SK-N-SH (cell line): Measurements from ENCODE around the gene PIGK. TPM values are rescaled to one million over a fixed set of nuclear protein-coding genes. Genes with fewer than 3 reads are reported as not detected.

Experiments
- CTCF ChIA-PET: fragments of 300-600, 350-600 bp; formaldehyde crosslinking; extraction: SDS; loops from one replicate; lab custom pipeline; 2021; lab: Yijun Ruan, JAX
- POLR2A ChIA-PET: fragments of 350-600 bp; sonication (Branson Sonifier 250); formaldehyde crosslinking; extraction: SDS; loops from one replicate; lab custom pipeline; 2020; ENCODE audit warnings: antibody characterized with exemption, inconsistent platforms; lab: Yijun Ruan, JAX
- DNase-seq: peaks from one replicate; pipeline ENCODE4 v3.0.0; 2012
- H2AFZ ChIP-seq: fragments of 200-600 bp; sonication (generic); 2 replicates; pipeline ENCODE4 v1.8.1; 2016; ENCODE audit warnings: antibody characterized with exemption, mild to moderate bottlenecking, low read depth
- H3F3A ChIP-seq: fragments of 200-600 bp; sonication (generic); replicated peaks from 2 replicates; pipeline ENCODE3; 2016; ENCODE audit warnings: antibody characterized with exemption, mild to moderate bottlenecking; ENCODE audit not compliant: insufficient read depth
- H3K27ac ChIP-seq, 2 experiments: fragments of 200-500 bp in 1 of 2; fragments of 200-600 bp in 1 of 2; sonication (Bioruptor generic) in 1 of 2; sonication (generic), shearing (Covaris generic) in 1 of 2; 2 replicates each; pipeline versions ENCODE4 v1.5.1 to v1.6.1; 2014 to 2016; ENCODE audit warnings: low read depth in 2 of 2, inconsistent platforms in 1 of 2, low read length in 1 of 2, mild to moderate bottlenecking in 1 of 2, mixed read lengths in 1 of 2
- H3K27me3 ChIP-seq: fragments of 200-600 bp; sonication (generic), shearing (Covaris generic); 2 replicates; pipeline ENCODE4 v1.6.1; 2016; ENCODE audit warnings: mixed run types; ENCODE audit not compliant: insufficient read depth
- H3K36me3 ChIP-seq, 2 experiments: fragments of 200-500 bp in 1 of 2; fragments of 200-600 bp in 1 of 2; sonication (Bioruptor generic) in 1 of 2; sonication (generic) in 1 of 2; replicated peaks in 1 of 2; 2 replicates each; pipeline versions ENCODE3 to v1.5.1; 2014 to 2016; ENCODE audit warnings: low read length in 1 of 2, mild to moderate bottlenecking in 1 of 2; ENCODE audit not compliant: insufficient read depth in 2 of 2, control insufficient read depth in 1 of 2
- H3K4me1 ChIP-seq, 2 experiments: fragments of 200-500 bp in 1 of 2; fragments of 200-600 bp in 1 of 2; sonication (Bioruptor generic) in 1 of 2; sonication (generic), shearing (Covaris generic) in 1 of 2; 2 replicates each; pipeline versions ENCODE4 v1.5.1 to v1.6.1; 2014 to 2016; ENCODE audit warnings: low read depth in 1 of 2, low read length in 1 of 2, mixed run types in 1 of 2; ENCODE audit not compliant: insufficient read depth in 2 of 2, control insufficient read depth in 1 of 2
- H3K4me2 ChIP-seq: fragments of 200-600 bp; sonication (generic), shearing (Covaris generic); 2 replicates; pipeline ENCODE4 v1.6.1; 2017; ENCODE audit warnings: mixed run types
- H3K4me3 ChIP-seq, 2 experiments: fragments of 200-500 bp in 1 of 2; fragments of 200-600 bp in 1 of 2; sonication (Bioruptor generic) in 1 of 2; sonication (generic), shearing (Covaris generic) in 1 of 2; 2 replicates each; pipeline versions ENCODE4 v1.5.1 to v1.8.1; 2014 to 2016; ENCODE audit warnings: low read depth in 2 of 2, inconsistent platforms in 1 of 2, low read length in 1 of 2, mild to moderate bottlenecking in 1 of 2, mixed read lengths in 1 of 2, moderate library complexity in 1 of 2
- H3K79me2 ChIP-seq: fragments of 200-600 bp; sonication (generic); 2 replicates; pipeline ENCODE4 v1.8.1; 2017; ENCODE audit warnings: mild to moderate bottlenecking; ENCODE audit not compliant: insufficient read depth
- H3K9ac ChIP-seq: fragments of 200-600 bp; sonication (generic); 2 replicates; pipeline ENCODE4 v1.6.1; 2017; ENCODE audit warnings: mixed run types
- H3K9me2 ChIP-seq: fragments of 200-600 bp; sonication (generic); 2 replicates; pipeline ENCODE4 v1.6.1; 2017; ENCODE audit warnings: mixed run types
- H3K9me3 ChIP-seq: fragments of 200-600 bp; sonication (generic); 2 replicates; pipeline ENCODE4 v1.6.1; 2017; ENCODE audit warnings: mixed run types, mild to moderate bottlenecking, moderate library complexity
- H4K20me1 ChIP-seq: fragments of 200-600 bp; sonication (generic); 2 replicates; pipeline ENCODE4 v1.6.1; 2017; ENCODE audit warnings: mild to moderate bottlenecking, mixed run types; ENCODE audit not compliant: insufficient read depth
- ELF1 ChIP-seq: IDR thresholded peaks from 2 replicates; pipeline ENCODE4 v1.4.0; 2012
- FOSL2 ChIP-seq: IDR thresholded peaks from 2 replicates; pipeline ENCODE4 v1.4.0; 2012; ENCODE audit warnings: low read depth, mild to moderate bottlenecking, moderate library complexity, borderline replicate concordance
- FOXJ3 ChIP-seq: sonication (generic); formaldehyde crosslinking; IDR thresholded peaks from 2 replicates; pipeline ENCODE4 v1.5.1; 2020; ENCODE audit warnings: mild to moderate bottlenecking, missing genetic modification reagents
- GABPA ChIP-seq: IDR thresholded peaks from 2 replicates; pipeline ENCODE4 v1.4.0; 2012; ENCODE audit warnings: low read depth, mild to moderate bottlenecking
- NFIC ChIP-seq: IDR thresholded peaks from 2 replicates; pipeline ENCODE4 v1.4.0; 2012; ENCODE audit warnings: borderline replicate concordance
- NRF1 ChIP-seq: IDR thresholded peaks from 2 replicates; pipeline ENCODE4 v1.6.1; 2012; ENCODE audit warnings: low read depth, mild to moderate bottlenecking, low read length
- RCOR1 ChIP-seq: fragments of 150-350 bp; IDR thresholded peaks from 2 replicates; pipeline ENCODE4 v1.6.1; 2017; ENCODE audit warnings: antibody characterized with exemption, low read length
- RFX5 ChIP-seq: IDR thresholded peaks from 2 replicates; pipeline ENCODE4 v1.6.1; 2012; ENCODE audit warnings: mild to moderate bottlenecking, improper control_type of control experiment, low read length
- RXRA ChIP-seq: IDR thresholded peaks from 2 replicates; pipeline ENCODE4 v1.4.0; 2012; ENCODE audit warnings: low read depth, mild to moderate bottlenecking, borderline replicate concordance
- WGBS: methylation state at CpG from one replicate; pipeline ENCODE4 v1.1.6; 2017; ENCODE audit warnings: low lambda C conversion rate; 5-methylcytosine and 5-hydroxymethylcytosine counted together
- polyA plus RNA-seq, 3 experiments: library from polyadenylated mRNA; depleted of rRNA; stranded (reverse); fragments of >200 nt; gene quantifications; 2 replicates each; pipeline ENCODE4 v1.2.3, GENCODE V29; 2012
- TF ChIP-seq, protein P1 (sequence below): fragments of 150-350 bp; IDR thresholded peaks from 2 replicates; pipeline ENCODE4 v1.6.1; 2017; ENCODE audit warnings: antibody characterized with exemption, low read length, low read depth, borderline replicate concordance

Gene PIGK
- polyA plus RNA-seq, 1 of the 3 experiments (the other 2 are of a cell fraction): 11.5 TPM

GRCh38 chr1:77060000-77060399, 159.2 kb downstream of the PIGK start:
- Histone ChIP-seq H3K9me2 (no peaks in the 10 kb centered on the region), H3K27me3 (no peaks in the 10 kb centered on the region), H3K9me3 (no peaks in the 10 kb centered on the region), H3K79me2 (no peaks in the 10 kb centered on the region), H3K4me3 (no peak overlapping the region), H2AFZ (no peak overlapping the region), H4K20me1 (no peaks in the 10 kb centered on the region), H3K9ac (no peak overlapping the region), H3K27ac (no peak overlapping the region), H3F3A (no peaks in the 10 kb centered on the region), H3K4me2 (no peak overlapping the region), H3K4me1 (no peaks in the 10 kb centered on the region), H3K36me3 (no peaks in the 10 kb centered on the region)
- DNase-seq: no peak
- ChIA-PET POLR2A (no interaction called here), CTCF (interaction anchor here (1.5 to 1.8 kb wide), 2 partner anchors 14 to 19 kb away, joined by 3 to 4 read pairs; no protein-coding TSS in a partner anchor)
- WGBS: 83% methylated on average over 5 of the region's 5 CpGs
- TF ChIP-seq FOSL2 (no peak), RFX5 (no peak), ELF1 (no peak)

DNA sequence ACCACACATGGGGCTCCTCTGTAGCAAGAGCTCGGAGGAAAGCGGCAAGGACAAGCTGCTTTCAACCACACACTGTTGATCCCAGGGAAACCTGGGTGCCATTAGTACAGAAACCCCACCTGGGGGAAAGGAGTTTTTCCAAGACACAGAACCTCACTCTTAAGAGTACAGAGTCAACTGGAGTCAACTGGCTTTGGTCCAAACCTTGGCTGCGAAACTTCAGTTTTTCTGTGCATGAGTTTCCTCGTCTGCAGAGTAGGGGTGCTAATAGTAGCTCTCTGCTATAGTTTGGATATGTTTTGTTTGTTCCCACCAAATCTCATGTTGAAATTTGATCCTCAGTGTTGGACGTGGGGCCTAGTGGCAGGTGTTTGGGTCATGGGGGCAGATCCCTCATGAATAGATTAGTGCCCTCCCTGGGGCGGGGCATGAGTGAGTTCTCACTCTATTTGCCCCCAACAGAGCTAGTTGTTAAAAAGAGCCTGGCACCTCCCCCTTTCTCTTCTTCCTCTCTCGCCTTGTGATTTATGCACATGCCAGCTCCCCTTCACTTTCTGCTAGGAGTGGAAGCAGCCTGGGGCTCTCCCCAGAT, 161.1 kb downstream of the PIGK start:
- no peaks in the 10 kb centered on the region for H3K27me3 ChIP-seq
- no peak for DNase-seq

DNA sequence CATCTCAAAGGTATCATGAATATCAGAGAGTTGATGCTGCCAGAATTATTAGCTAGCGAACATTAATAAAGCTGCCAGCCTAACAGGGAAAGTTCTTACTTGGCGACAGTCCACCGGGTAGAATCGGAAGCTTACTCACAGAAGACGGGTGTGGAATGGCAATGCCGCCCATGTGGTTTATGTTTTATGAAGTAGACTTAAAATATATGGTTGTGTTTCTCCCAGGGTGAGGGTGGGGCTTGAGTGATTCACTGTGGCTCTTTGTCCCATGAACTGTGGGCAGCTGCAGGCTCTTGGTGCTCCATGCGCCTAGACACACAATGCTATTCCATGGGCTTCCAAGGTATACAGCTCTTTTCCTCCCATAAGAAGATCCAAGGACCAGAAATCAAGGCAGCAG, 162.7 kb downstream of the PIGK start:
- H3K9me2 ChIP-seq: no peaks in the 10 kb centered on the region
- TF ChIP-seq, protein P1, sequence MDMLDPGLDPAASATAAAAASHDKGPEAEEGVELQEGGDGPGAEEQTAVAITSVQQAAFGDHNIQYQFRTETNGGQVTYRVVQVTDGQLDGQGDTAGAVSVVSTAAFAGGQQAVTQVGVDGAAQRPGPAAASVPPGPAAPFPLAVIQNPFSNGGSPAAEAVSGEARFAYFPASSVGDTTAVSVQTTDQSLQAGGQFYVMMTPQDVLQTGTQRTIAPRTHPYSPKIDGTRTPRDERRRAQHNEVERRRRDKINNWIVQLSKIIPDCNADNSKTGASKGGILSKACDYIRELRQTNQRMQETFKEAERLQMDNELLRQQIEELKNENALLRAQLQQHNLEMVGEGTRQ: no peak
- no peak for TF ChIP-seq RCOR1
- TF ChIP-seq NRF1: no peak
- no peak for TF ChIP-seq GABPA
- no peak for TF ChIP-seq RFX5
- TF ChIP-seq ELF1: no peak
- no peak for TF ChIP-seq NFIC
- TF ChIP-seq, all 33 proteins: peak for 0
- no peaks in the 10 kb centered on the region for H3K27me3 ChIP-seq
- 93% methylated on average over 6 of the region's 7 CpGs for WGBS
- DNase-seq: no peak
- H3F3A ChIP-seq: no peaks in the 10 kb centered on the region
- no peaks in the 10 kb centered on the region for H3K9me3 ChIP-seq
- H3K4me1 ChIP-seq: no peaks in the 10 kb centered on the region
- H3K9ac ChIP-seq: no peak overlapping the region
- ChIA-PET CTCF (no interaction called here), POLR2A (no interaction called here)
- H3K4me2 ChIP-seq: no peak overlapping the region
- no peak overlapping the region for H3K27ac ChIP-seq
- no peak overlapping the region for H2AFZ ChIP-seq
- no peaks in the 10 kb centered on the region for H3K36me3 ChIP-seq
- H4K20me1 ChIP-seq: no peaks in the 10 kb centered on the region
- H3K79me2 ChIP-seq: no peaks in the 10 kb centered on the region
- H3K4me3 ChIP-seq: no peak overlapping the region

More for the DNA sequence above, 161.1 kb downstream of the PIGK start:
- 97% methylated on average over 7 of the region's 7 CpGs for WGBS
- H3K9ac ChIP-seq: no peak overlapping the region
- H3K79me2 ChIP-seq: no peaks in the 10 kb centered on the region
- H3K36me3 ChIP-seq: no peaks in the 10 kb centered on the region
- TF ChIP-seq FOXJ3: no peak
- no peak for TF ChIP-seq RFX5
- TF ChIP-seq NFIC: no peak
- TF ChIP-seq GABPA: no peak
- TF ChIP-seq RXRA: no peak
- H3K9me2 ChIP-seq: no peaks in the 10 kb centered on the region
- POLR2A ChIA-PET: no interaction called here
- no peak overlapping the region for H3K27ac ChIP-seq
- H3F3A ChIP-seq: no peaks in the 10 kb centered on the region
- CTCF ChIA-PET: interaction anchor here (1.4 kb wide), 1 partner anchor 10 kb away, joined by 3 read pairs; no protein-coding TSS in a partner anchor
- H4K20me1 ChIP-seq: no peaks in the 10 kb centered on the region
- H3K9me3 ChIP-seq: no peaks in the 10 kb centered on the region
- H3K4me1 ChIP-seq: no peaks in the 10 kb centered on the region
- H2AFZ ChIP-seq: no peak overlapping the region
- no peak overlapping the region for H3K4me2 ChIP-seq
- no peak overlapping the region for H3K4me3 ChIP-seq
